Hindlimb muscle (tissue), 1 donor: Measurements from ENCODE around the gene ISM1. TPM values are rescaled to one million over a fixed set of nuclear protein-coding genes. Genes with fewer than 3 reads are reported as not detected.

ENCODE experiments used
- polyA plus RNA-seq: library from polyadenylated mRNA; unstranded; fragments of 120-200 nt; gene quantifications from one replicate; pipeline ENCODE4 v1.2.1, GENCODE V29; 2013; ENCODE audit not compliant: insufficient read length

The ISM1 gene
- polyA plus RNA-seq, 1 donor, result 1.1 TPM

Other genes with a start within 250 kb of the ISM1 start
- 1.5 TPM for gene SPTLC3, start 212.3 kb upstream of the ISM1 start, polyA plus RNA-seq